Fibroblast of lung (primary cell): ENCODE results near the gene ZBP1. TPM values are rescaled to one million over a fixed set of nuclear protein-coding genes. Genes with fewer than 3 reads are reported as not detected.

Source experiments
- DNase-seq, 2 donors: peaks; one replicate each; pipeline versions ENCODE4 v3.0.0 to v3.0.0-alpha.2; 2010; ENCODE audit warnings: low read depth in 2 of 2
- H2AFZ ChIP-seq: 2 replicates; pipeline ENCODE4 v1.5.1; 2012; ENCODE audit warnings: low read length, control low read depth, inconsistent platforms
- H3K27ac ChIP-seq: 2 replicates; pipeline ENCODE4 v1.5.1; 2011; ENCODE audit warnings: low read length, control low read depth; ENCODE audit not compliant: insufficient read depth
- H3K27me3 ChIP-seq: 2 replicates; pipeline ENCODE4 v1.5.1; 2011; ENCODE audit warnings: mild to moderate bottlenecking, low read length; ENCODE audit not compliant: control insufficient read depth, insufficient read depth
- H3K36me3 ChIP-seq: 2 replicates; pipeline ENCODE4 v1.5.1; 2011; ENCODE audit warnings: low read length; ENCODE audit not compliant: control insufficient read depth, insufficient read depth
- H3K4me1 ChIP-seq: 2 replicates; pipeline ENCODE4 v1.5.1; 2011; ENCODE audit warnings: low read length; ENCODE audit not compliant: control insufficient read depth, insufficient read depth; ENCODE audit errors: extremely low read depth
- H3K4me2 ChIP-seq: 2 replicates; pipeline ENCODE4 v1.5.1; 2011; ENCODE audit warnings: low read length, control low read depth; ENCODE audit not compliant: insufficient read depth; ENCODE audit errors: extremely low read depth
- H3K4me3 ChIP-seq, 4 experiments: fragments of 200-600 bp in 1 of 4; sonication (generic) in 1 of 4; replicated peaks in 1 of 4; 2 replicates each; pipeline ENCODE4 v1.5.1; 2011 to 2016; ENCODE audit warnings: low read length in 4 of 4, low read depth in 3 of 4, mild to moderate bottlenecking in 3 of 4, control low read depth in 2 of 4, inconsistent platforms in 1 of 4, mixed read lengths in 1 of 4; ENCODE audit not compliant: insufficient read depth in 1 of 4; ENCODE audit errors: control extremely low read depth in 1 of 4
- H3K79me2 ChIP-seq: 2 replicates; pipeline ENCODE4 v1.5.1; 2012; ENCODE audit warnings: mild to moderate bottlenecking, low read length, inconsistent platforms; ENCODE audit not compliant: control insufficient read depth, insufficient read depth
- H3K9ac ChIP-seq: 2 replicates; pipeline ENCODE4 v1.5.1; 2011; ENCODE audit warnings: mild to moderate bottlenecking, low read length, control low read depth; ENCODE audit not compliant: insufficient read depth
- H3K9me3 ChIP-seq: 2 replicates; pipeline ENCODE4 v1.5.1; 2012; ENCODE audit warnings: low read depth, low read length; ENCODE audit not compliant: control insufficient read depth, insufficient read depth
- H4K20me1 ChIP-seq: 2 replicates; pipeline ENCODE4 v1.5.1; 2011; ENCODE audit warnings: low read length; ENCODE audit not compliant: control insufficient read depth, insufficient read depth; ENCODE audit errors: extremely low read depth
- CTCF ChIP-seq, 2 donors: IDR thresholded peaks in 1 of 2; conservative IDR thresholded peaks in 1 of 2; 1 replicate in 1 of 2; 2 replicates in 1 of 2; pipeline ENCODE4 v1.5.1; 2011 to 2012; ENCODE audit warnings: low read length in 2 of 2, control low read depth in 1 of 2, inconsistent platforms in 1 of 2, low read depth in 1 of 2, mild to moderate bottlenecking in 1 of 2
- EZH2 ChIP-seq: IDR thresholded peaks from 2 replicates; pipeline ENCODE4 v1.5.1; 2012; ENCODE audit warnings: low read length, control low read depth, mild to moderate bottlenecking; ENCODE audit errors: missing control alignments
- polyA plus RNA-seq, 2 donors: library from polyadenylated mRNA; depleted of rRNA in 1 of 2; stranded (reverse) in 1 of 2; unstranded in 1 of 2; fragments of >200 nt; gene quantifications; 2 replicates each; pipeline ENCODE4 v1.2.1, GENCODE V29; 2011 to 2012; ENCODE audit warnings: missing spikeins in 1 of 2
- total RNA-seq: library from RNA; depleted of rRNA; stranded (reverse); fragments of >200 nt; gene quantifications from 2 replicates; pipeline ENCODE4 v1.2.1, GENCODE V29; 2014

The ZBP1 gene
- total and polyA plus RNA-seq, 2 donors (not counting 1 experiment from before 2014, with no cell fraction given) = not detected

DNA sequence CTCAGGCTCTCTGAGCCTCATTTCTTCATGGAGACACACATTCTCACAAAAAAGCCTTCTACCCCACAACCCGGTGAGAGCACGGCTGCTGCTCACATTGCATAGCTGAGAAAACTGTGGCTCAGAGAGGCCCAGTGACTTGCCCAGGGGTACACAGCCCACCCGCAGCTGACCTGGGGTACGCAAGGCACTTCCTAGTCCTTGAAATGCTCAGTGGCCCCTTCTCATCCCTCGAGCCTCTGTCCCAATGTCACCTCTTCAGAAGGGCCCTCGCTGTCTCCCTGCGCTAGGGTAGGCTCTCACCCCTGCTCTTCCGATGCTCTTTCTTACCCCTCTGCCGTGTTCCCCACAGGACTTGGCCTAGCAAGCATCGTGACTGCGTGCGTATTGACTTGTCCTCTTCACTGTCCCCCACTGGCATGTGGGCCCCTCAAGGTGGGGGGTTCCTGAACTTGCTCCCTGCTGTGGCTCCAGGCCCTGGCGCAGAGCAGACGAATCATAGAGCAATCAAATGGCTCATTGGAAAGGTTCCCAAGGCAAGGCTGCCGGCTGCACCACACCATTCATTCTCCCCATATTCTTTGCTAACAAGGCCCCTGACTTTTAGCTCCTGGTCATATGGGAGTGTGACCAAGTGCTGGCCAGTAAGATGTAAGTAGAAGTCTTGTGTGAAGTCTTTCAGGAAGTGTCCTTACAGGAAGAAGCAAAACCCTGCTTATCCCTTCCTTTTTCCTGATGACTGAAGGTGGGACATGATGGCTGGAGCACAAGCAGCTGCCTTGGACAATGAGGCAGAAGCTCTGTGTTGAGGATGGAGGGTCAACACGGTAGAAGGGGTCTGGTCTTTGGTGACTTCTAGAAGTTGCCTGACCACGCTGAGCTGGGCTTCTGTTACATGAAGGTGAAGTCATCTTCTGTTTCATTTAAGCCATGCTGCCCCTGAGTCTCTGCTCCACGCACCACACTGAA is 36.7 kb downstream of the ZBP1 start:
- DNase-seq = no peak
- no peak overlapping the region for H3K27ac ChIP-seq
- no peak overlapping the region for H2AFZ ChIP-seq
- H3K36me3 ChIP-seq = no peaks in the 10 kb centered on the region
- H3K4me1 ChIP-seq = no peaks in the 10 kb centered on the region
- no peaks in the 10 kb centered on the region for H3K27me3 ChIP-seq
- H3K9me3 ChIP-seq = no peaks in the 10 kb centered on the region
- TF ChIP-seq CTCF (conservative IDR thresholded peaks at IDR 0.05 in 1 of 2, IDR thresholded peaks at IDR 0.05 in 1 of 2; ENCODE audit: low read depth in 1 of 2, low read length in 2 of 2) (no peak), EZH2 (no peak)
- H3K9ac ChIP-seq = no peak overlapping the region
- no peaks in the 10 kb centered on the region for H3K79me2 ChIP-seq
- H3K4me3 ChIP-seq = no peak overlapping the region
- no peaks in the 10 kb centered on the region for H4K20me1 ChIP-seq
- no peak overlapping the region for H3K4me2 ChIP-seq

GRCh38 chr20:57582432-57583288 is 37.6 kb downstream of the ZBP1 start:
- Histone ChIP-seq H3K27ac (no peak overlapping the region), H3K4me3 (peak overlapping the region in 1 of 4 experiments; percentile 22), H3K79me2 (no peaks in the 10 kb centered on the region), H3K36me3 (no peaks in the 10 kb centered on the region), H3K9me3 (no peaks in the 10 kb centered on the region), H3K9ac (no peak overlapping the region), H3K4me1 (no peaks in the 10 kb centered on the region), H3K27me3 (no peaks in the 10 kb centered on the region), H2AFZ (no peak overlapping the region), H3K4me2 (no peak overlapping the region), H4K20me1 (no peaks in the 10 kb centered on the region)
- no peak for TF ChIP-seq EZH2
- TF ChIP-seq CTCF (conservative IDR thresholded peaks at IDR 0.05 in 1 of 2, IDR thresholded peaks at IDR 0.05 in 1 of 2; ENCODE audit: low read depth in 1 of 2, low read length in 2 of 2) = peak in 1 of 2 donors; percentile 46
- peak; percentile 46 to 76 for DNase-seq

DNA sequence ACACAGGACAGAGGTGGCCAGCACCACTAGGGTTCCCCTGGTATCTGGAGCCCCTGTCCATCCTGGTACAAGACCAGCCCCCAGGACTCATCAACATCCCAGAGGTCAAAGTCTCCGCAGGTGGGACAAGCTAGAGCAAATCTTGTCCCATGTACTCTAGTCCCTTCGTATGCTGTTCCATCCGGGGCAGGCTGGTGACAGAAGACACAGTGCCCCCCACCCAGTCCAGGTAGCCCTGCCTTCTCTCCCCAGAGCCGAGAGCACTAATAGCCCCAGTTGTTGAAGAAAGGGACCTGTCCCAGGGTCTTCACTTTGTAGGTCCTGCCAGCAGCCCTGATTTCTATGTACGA is 38.2 kb downstream of the ZBP1 start:
- no peaks in the 10 kb centered on the region for H3K4me1 ChIP-seq
- H4K20me1 ChIP-seq = no peaks in the 10 kb centered on the region
- H3K9me3 ChIP-seq = no peaks in the 10 kb centered on the region
- TF ChIP-seq CTCF (conservative IDR thresholded peaks at IDR 0.05 in 1 of 2, IDR thresholded peaks at IDR 0.05 in 1 of 2; ENCODE audit: low read depth in 1 of 2, low read length in 2 of 2) (no peak), EZH2 (no peak)
- H3K36me3 ChIP-seq = no peaks in the 10 kb centered on the region
- no peak overlapping the region for H3K4me3 ChIP-seq
- H2AFZ ChIP-seq = no peak overlapping the region
- no peak overlapping the region for H3K4me2 ChIP-seq
- no peak overlapping the region for H3K9ac ChIP-seq
- H3K27me3 ChIP-seq = no peaks in the 10 kb centered on the region
- no peak for DNase-seq
- H3K27ac ChIP-seq = no peak overlapping the region
- H3K79me2 ChIP-seq = no peaks in the 10 kb centered on the region
